A673 (cell line): ENCODE measurements around the gene WDR7. TPM values are rescaled to one million over a fixed set of nuclear protein-coding genes. Genes with fewer than 3 reads are reported as not detected.

Experiments
- BruUV-seq: library from RNA; stranded (reverse); fragments of 400-500 nt; replicated peaks from 2 replicates; lab custom pipeline; 2021; lab: Mats Ljungman, UMichigan
- CTCF ChIA-PET: fragments of 300-600 bp; sonication (Branson Sonifier 250); formaldehyde crosslinking; loops from one replicate; lab custom pipeline; 2022; ENCODE audit warnings: antibody characterized with exemption; lab: Charles Lee
- POLR2A ChIA-PET: fragments of 300-600 bp; sonication (Branson Sonifier 250); formaldehyde crosslinking; loops from one replicate; lab custom pipeline; 2022; ENCODE audit warnings: antibody characterized with exemption; ENCODE audit not compliant: low non-redundant PET; lab: Charles Lee
- DNase-seq: peaks from one replicate; pipeline ENCODE4 v3.0.0-alpha.2; 2015; ENCODE audit warnings: low spot score
- H3K27ac ChIP-seq: fragments of 200-600 bp; sonication (generic); 2 replicates; pipeline ENCODE4 v1.5.1; 2016; ENCODE audit warnings: mixed run types, low read depth, mild to moderate bottlenecking, mixed read lengths, antibody characterized with exemption, low read length; ENCODE audit not compliant: poor library complexity, severe bottlenecking
- H3K27me3 ChIP-seq: fragments of 200-600 bp; sonication (generic); replicated peaks from 2 replicates; pipeline ENCODE4 v1.6.1; 2017; ENCODE audit warnings: mixed run types, low read depth, mild to moderate bottlenecking, mixed read lengths, antibody characterized with exemption, low read length; ENCODE audit not compliant: insufficient read depth, poor library complexity
- H3K36me3 ChIP-seq: fragments of 200-600 bp; sonication (generic); 2 replicates; pipeline ENCODE4 v1.6.1; 2016; ENCODE audit warnings: mixed run types, mild to moderate bottlenecking, mixed read lengths, antibody characterized with exemption, low read length; ENCODE audit not compliant: insufficient read depth, poor library complexity, severe bottlenecking
- H3K4me1 ChIP-seq: fragments of 200-600 bp; sonication (generic); 2 replicates; pipeline ENCODE4 v1.6.1; 2017; ENCODE audit warnings: mixed run types, mild to moderate bottlenecking, mixed read lengths, antibody characterized with exemption, low read length; ENCODE audit not compliant: insufficient read depth, poor library complexity, severe bottlenecking
- H3K4me3 ChIP-seq: fragments of 200-600 bp; sonication (generic); 2 replicates; pipeline ENCODE4 v1.5.1; 2016; ENCODE audit warnings: low read depth, mixed run types, mild to moderate bottlenecking, mixed read lengths, low read length; ENCODE audit not compliant: poor library complexity, severe bottlenecking
- H3K9me3 ChIP-seq: fragments of 200-600 bp; sonication (generic); 2 replicates; pipeline ENCODE4 v1.6.1; 2016; ENCODE audit warnings: mixed run types, low read depth, mild to moderate bottlenecking, mixed read lengths, antibody characterized with exemption, low read length; ENCODE audit not compliant: poor library complexity, severe bottlenecking
- EZH2 ChIP-seq: fragments of 200-600 bp; sonication (generic); IDR thresholded peaks from 2 replicates; pipeline ENCODE4 v1.6.1; 2017; ENCODE audit warnings: borderline replicate concordance, low read depth, mild to moderate bottlenecking, mixed read lengths, antibody characterized with exemption, low read length; ENCODE audit not compliant: poor library complexity, severe bottlenecking
- intact Hi-C: fragments of 100-400 bp; cut with micrococcal nuclease; formaldehyde crosslinking; loops from one replicate; pipeline ENCODE4 v1.10.0; 2022; ENCODE audit not compliant: unreplicated experiment
- total RNA-seq: library from RNA; stranded (reverse); gene quantifications from 2 replicates; pipeline ENCODE4 v1.2.3, GENCODE V29; 2021
- TF ChIP-seq, protein P1 (sequence below): fragments of 300-800, 200-600 bp; sonication (generic); conservative IDR thresholded peaks from 2 replicates; pipeline ENCODE4 v1.5.1; 2017; ENCODE audit warnings: low read depth, mild to moderate bottlenecking, antibody characterized with exemption, low read length, moderate library complexity, mixed read lengths

WDR7 gene
- total RNA-seq, 1 experiment from 2014 or later: 21.2 TPM

DNA sequence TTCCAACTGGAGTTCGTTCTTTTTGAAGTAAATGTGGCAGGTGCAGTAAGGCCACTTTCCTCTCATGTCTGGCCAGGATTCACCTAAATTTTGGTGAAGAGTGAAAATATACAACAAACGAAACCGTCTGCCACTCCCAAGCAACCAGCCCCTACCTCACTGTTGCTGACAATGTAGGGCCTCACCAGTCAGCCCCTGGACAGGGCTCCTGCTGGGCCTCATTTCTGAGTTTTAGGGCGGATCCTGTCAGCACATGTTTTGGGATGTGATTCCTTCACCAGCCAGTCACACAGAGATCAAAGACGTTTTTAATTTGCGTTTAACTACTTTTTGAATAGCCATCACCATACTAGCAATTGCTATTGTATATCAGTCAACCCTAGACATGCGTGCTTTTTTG lies 185.0 kb downstream of the WDR7 start:
- no TSS peak for BruUV-seq
- intact Hi-C loops: no loop called here
- H3K4me1 ChIP-seq: no peaks in the 10 kb centered on the region
- H3K9me3 ChIP-seq: no peaks in the 10 kb centered on the region
- H3K4me3 ChIP-seq: no peak overlapping the region
- DNase-seq: no peak
- no peaks in the 10 kb centered on the region for H3K27me3 ChIP-seq
- no peak for TF ChIP-seq EZH2
- TF ChIP-seq, protein P1, sequence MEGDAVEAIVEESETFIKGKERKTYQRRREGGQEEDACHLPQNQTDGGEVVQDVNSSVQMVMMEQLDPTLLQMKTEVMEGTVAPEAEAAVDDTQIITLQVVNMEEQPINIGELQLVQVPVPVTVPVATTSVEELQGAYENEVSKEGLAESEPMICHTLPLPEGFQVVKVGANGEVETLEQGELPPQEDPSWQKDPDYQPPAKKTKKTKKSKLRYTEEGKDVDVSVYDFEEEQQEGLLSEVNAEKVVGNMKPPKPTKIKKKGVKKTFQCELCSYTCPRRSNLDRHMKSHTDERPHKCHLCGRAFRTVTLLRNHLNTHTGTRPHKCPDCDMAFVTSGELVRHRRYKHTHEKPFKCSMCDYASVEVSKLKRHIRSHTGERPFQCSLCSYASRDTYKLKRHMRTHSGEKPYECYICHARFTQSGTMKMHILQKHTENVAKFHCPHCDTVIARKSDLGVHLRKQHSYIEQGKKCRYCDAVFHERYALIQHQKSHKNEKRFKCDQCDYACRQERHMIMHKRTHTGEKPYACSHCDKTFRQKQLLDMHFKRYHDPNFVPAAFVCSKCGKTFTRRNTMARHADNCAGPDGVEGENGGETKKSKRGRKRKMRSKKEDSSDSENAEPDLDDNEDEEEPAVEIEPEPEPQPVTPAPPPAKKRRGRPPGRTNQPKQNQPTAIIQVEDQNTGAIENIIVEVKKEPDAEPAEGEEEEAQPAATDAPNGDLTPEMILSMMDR: no peak
- H3K36me3 ChIP-seq: no peaks in the 10 kb centered on the region
- CTCF ChIA-PET: no interaction called here
- H3K27ac ChIP-seq: no peak overlapping the region
- POLR2A ChIA-PET: no interaction called here

DNA sequence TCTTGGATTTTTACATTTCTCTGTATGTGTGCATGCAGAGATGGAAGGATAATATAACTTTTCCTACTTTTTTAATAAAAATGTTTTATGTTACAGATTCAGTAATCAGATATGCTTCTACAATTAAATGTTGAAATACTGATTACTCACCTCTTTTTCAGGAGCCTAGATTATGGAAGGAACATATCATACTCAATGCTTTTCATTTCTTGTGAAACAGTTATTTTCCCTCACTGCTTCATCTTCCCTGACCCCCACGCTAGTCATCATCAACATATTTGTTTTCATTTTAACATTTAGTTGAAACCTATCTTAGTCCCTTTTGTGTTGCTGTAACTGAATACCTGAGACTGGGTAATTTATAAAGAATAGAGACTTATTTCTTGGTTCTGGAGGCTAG lies 190.7 kb downstream of the WDR7 start:
- no peaks in the 10 kb centered on the region for H3K4me1 ChIP-seq
- TF ChIP-seq EZH2: no peak
- TF ChIP-seq, protein P1: no peak
- intact Hi-C loops: no loop called here
- H3K9me3 ChIP-seq: no peaks in the 10 kb centered on the region
- H3K4me3 ChIP-seq: no peak overlapping the region
- no peak for DNase-seq
- H3K36me3 ChIP-seq: no peaks in the 10 kb centered on the region
- CTCF ChIA-PET: no interaction called here
- BruUV-seq: no TSS peak
- POLR2A ChIA-PET: no interaction called here
- no peak overlapping the region for H3K27ac ChIP-seq
- H3K27me3 ChIP-seq: no peaks in the 10 kb centered on the region

DNA sequence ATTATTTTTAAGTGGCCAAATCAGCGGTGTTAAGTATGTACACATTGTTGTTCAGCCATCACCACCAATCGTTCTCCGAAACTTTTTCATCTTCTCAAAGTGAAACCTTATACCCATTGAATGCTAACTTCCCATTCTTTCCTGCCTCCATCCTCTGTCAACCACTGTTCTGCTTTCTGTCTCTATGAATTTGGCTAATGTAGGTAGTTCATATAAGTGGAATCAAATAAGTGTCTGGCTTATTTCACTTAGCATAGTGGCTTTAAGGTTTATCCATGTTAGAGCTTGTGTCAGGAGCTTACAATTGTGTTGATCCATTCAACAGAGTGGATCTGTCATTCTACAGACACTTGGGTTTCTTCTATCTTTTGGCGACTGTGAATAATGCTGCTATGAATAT lies 192.1 kb downstream of the WDR7 start:
- no peaks in the 10 kb centered on the region for H3K9me3 ChIP-seq
- H3K27ac ChIP-seq: no peak overlapping the region
- H3K36me3 ChIP-seq: no peaks in the 10 kb centered on the region
- CTCF ChIA-PET: no interaction called here
- no peaks in the 10 kb centered on the region for H3K27me3 ChIP-seq
- DNase-seq: no peak
- H3K4me1 ChIP-seq: no peaks in the 10 kb centered on the region
- BruUV-seq: no TSS peak
- TF ChIP-seq EZH2: no peak
- TF ChIP-seq, protein P1: no peak
- POLR2A ChIA-PET: no interaction called here
- H3K4me3 ChIP-seq: no peak overlapping the region
- intact Hi-C loops: no loop called here
